K562 (cell line): Measurements from ENCODE around the gene CSNK1G3. TPM values are rescaled to one million over a fixed set of nuclear protein-coding genes. Genes with fewer than 3 reads are reported as not detected.

Experiments
- ATAC-seq: fragments of 200-7000 bp; cut with Tn5 transposase; 3 replicates; pipeline ENCODE4 v1.9.1; 2020; ENCODE audit warnings: moderate library complexity
- BruUV-seq: library from RNA; stranded (reverse); fragments of 400-500 nt; replicated peaks from 2 replicates; lab custom pipeline; 2021; lab: Mats Ljungman, UMichigan
- CTCF ChIA-PET: fragments of 300-600 bp; formaldehyde crosslinking; extraction: SDS; loops from one replicate; lab custom pipeline; 2021; ENCODE audit warnings: low intra/inter-chr PET ratio; lab: Yijun Ruan, JAX
- POLR2A ChIA-PET: fragments of 300-600, 350-650 bp; sonication (Branson Sonifier 250); formaldehyde crosslinking; extraction: SDS; loops from one replicate; lab custom pipeline; 2021; ENCODE audit warnings: antibody characterized with exemption, inconsistent platforms; lab: Yijun Ruan, JAX
- DNase-seq, 4 experiments: peaks; one replicate each; pipeline versions ENCODE4 v3.0.0 to v3.0.0-alpha.2; 2011 to 2018; ENCODE audit warnings: low spot score in 3 of 4, mixed read lengths in 3 of 4; ENCODE audit errors: extremely low read depth in 1 of 4
- FAIRE-seq: peaks from 2 replicates; lab custom pipeline; 2011; peaks lifted over from hg19 to GRCh38; lab: Jason Lieb, UNC
- H2AFZ ChIP-seq: 2 replicates; pipeline ENCODE4 v1.6.0; 2011; ENCODE audit warnings: low read depth, low read length, control low read depth, inconsistent platforms
- H3K27ac ChIP-seq: fragments of 200-600 bp; 3 replicates; pipeline ENCODE4 v1.8.0; 2011; ENCODE audit warnings: low read depth, mild to moderate bottlenecking, control low read depth, inconsistent platforms, low read length, moderate library complexity, mixed read lengths; ENCODE audit errors: extremely low read depth
- H3K27me3 ChIP-seq, 2 experiments: fragments of 300-600 bp in 1 of 2; 2 replicates in 1 of 2; 3 replicates in 1 of 2; pipeline versions ENCODE4 v1.6.0 to v1.8.0; 2011; ENCODE audit warnings: inconsistent platforms in 2 of 2, low read length in 2 of 2, mild to moderate bottlenecking in 1 of 2, mixed read lengths in 1 of 2, moderate library complexity in 1 of 2; ENCODE audit not compliant: control insufficient read depth in 2 of 2, insufficient read depth in 2 of 2
- H3K36me3 ChIP-seq: fragments of 300-600 bp; 3 replicates; pipeline ENCODE4 v1.8.0; 2011; ENCODE audit warnings: mild to moderate bottlenecking, low read length, inconsistent platforms; ENCODE audit not compliant: control insufficient read depth, insufficient read depth
- H3K4me1 ChIP-seq, 2 experiments: fragments of 200-600 bp in 1 of 2; replicated peaks in 1 of 2; 2 replicates in 1 of 2; 3 replicates in 1 of 2; pipeline versions ENCODE4 v1.5.1 to v1.8.0; 2011; ENCODE audit warnings: inconsistent platforms in 2 of 2, low read length in 2 of 2, mild to moderate bottlenecking in 1 of 2, mixed read lengths in 1 of 2, moderate library complexity in 1 of 2; ENCODE audit not compliant: control insufficient read depth in 2 of 2, insufficient read depth in 2 of 2
- H3K4me2 ChIP-seq: 2 replicates; pipeline ENCODE4 v1.6.1; 2011; ENCODE audit warnings: low read length, control low read depth, inconsistent platforms, mixed read lengths; ENCODE audit not compliant: insufficient read depth
- H3K4me3 ChIP-seq: fragments of 200-600 bp; sonication (generic), shearing (Covaris generic); 2 replicates; pipeline ENCODE4 v1.5.1; 2016; ENCODE audit warnings: control low read depth, inconsistent platforms
- H3K79me2 ChIP-seq: fragments of 200-600 bp; 3 replicates; pipeline ENCODE4 v1.8.0; 2011; ENCODE audit warnings: low read length, inconsistent platforms; ENCODE audit not compliant: control insufficient read depth, insufficient read depth
- H3K9ac ChIP-seq, 2 experiments: 2 replicates each; pipeline versions ENCODE4 v1.6.0 to v1.6.1; 2011; ENCODE audit warnings: low read depth in 2 of 2, low read length in 2 of 2, control low read depth in 1 of 2, inconsistent platforms in 1 of 2, mild to moderate bottlenecking in 1 of 2, mixed read lengths in 1 of 2; ENCODE audit not compliant: insufficient read depth in 1 of 2
- H3K9me1 ChIP-seq: one replicate; pipeline ENCODE4 v1.6.0; 2011; ENCODE audit warnings: inconsistent platforms, mild to moderate bottlenecking, low read length, moderate library complexity; ENCODE audit not compliant: control insufficient read depth, insufficient read depth
- H3K9me3 ChIP-seq: replicated peaks from 2 replicates; pipeline ENCODE4 v1.5.1; 2011; ENCODE audit warnings: low read depth, low read length, inconsistent platforms; ENCODE audit not compliant: control insufficient read depth, insufficient read depth
- H4K20me1 ChIP-seq: replicated peaks from 2 replicates; pipeline ENCODE4 v1.6.1; 2011; ENCODE audit warnings: low read length, inconsistent platforms, mixed read lengths; ENCODE audit not compliant: control insufficient read depth, insufficient read depth
- ERF ChIP-seq: fragments of 450-650 bp; formaldehyde crosslinking; IDR thresholded peaks from 2 replicates; pipeline ENCODE4 v1.4.0; 2020; ENCODE audit warnings: mild to moderate bottlenecking, mixed read lengths
- GATAD2A ChIP-seq: fragments of 450-650 bp; IDR thresholded peaks from 2 replicates; pipeline ENCODE4 v1.6.1; 2017
- MAZ ChIP-seq, 2 experiments: fragments of 450-650 bp in 1 of 2; sonication (generic) in 1 of 2; formaldehyde crosslinking; IDR thresholded peaks in 1 of 2; conservative IDR thresholded peaks in 1 of 2; 2 replicates each; pipeline versions ENCODE4 v1.4.0 to v1.5.0; 2020; ENCODE audit warnings: mild to moderate bottlenecking in 1 of 2, missing genetic modification reagents in 1 of 2
- POLR2B ChIP-seq: fragments of 450-650 bp; IDR thresholded peaks from 2 replicates; pipeline ENCODE4 v1.6.1; 2018; ENCODE audit warnings: low read depth; ENCODE audit not compliant: partially characterized antibody
- ZBTB8A ChIP-seq: fragments of 450-650 bp; IDR thresholded peaks from 2 replicates; pipeline ENCODE4 v1.6.1; 2018; ENCODE audit warnings: mild to moderate bottlenecking, moderate library complexity; ENCODE audit not compliant: partially characterized antibody
- ZNF561 ChIP-seq: fragments of 450-650 bp; formaldehyde crosslinking; conservative IDR thresholded peaks from 2 replicates; pipeline ENCODE4 v1.4.0; 2020; ENCODE audit warnings: mild to moderate bottlenecking, moderate library complexity
- ZNF778 ChIP-seq: fragments of 450-650 bp; formaldehyde crosslinking; IDR thresholded peaks from 2 replicates; pipeline ENCODE4 v1.4.0; 2020; ENCODE audit warnings: mild to moderate bottlenecking, moderate library complexity
- WGBS: fragments of 100-300 bp; shearing (Covaris generic); methylation state at CpG from one replicate; pipeline ENCODE4 v1.1.6; 2016; ENCODE audit warnings: low coverage, mixed read lengths; ENCODE audit not compliant: insufficient coverage; ENCODE audit errors: missing lambda C conversion rate; 5-methylcytosine and 5-hydroxymethylcytosine counted together
- in situ Hi-C: fragments of 300-500 bp; cut with MboI; formaldehyde crosslinking; loops from 4 replicates; pipeline ENCODE4 v1.15.0; 2018; ENCODE audit warnings: inconsistent platforms, mixed read lengths
- intact Hi-C: fragments of 100-400 bp; cut with micrococcal nuclease; formaldehyde crosslinking; loops from 2 replicates; pipeline ENCODE4 v1.14.2; 2022
- polyA plus RNA-seq, 8 experiments: library from polyadenylated mRNA; depleted of rRNA in 4 of 8; stranded (reverse) in 5 of 8; unstranded in 3 of 8; fragments of >200 nt; fragmentation: Nextera tagmentation in 2 of 8; fragmentation: Illumina TruSeq in 1 of 8; extraction: Ambion mirVana in 2 of 8; extraction: Trizol in 1 of 8; gene quantifications; 2 replicates each; pipeline versions ENCODE4 v1.2.1 to v1.2.3, GENCODE V29; 2011 to 2014; ENCODE audit warnings: inconsistent platforms in 1 of 8, missing spikeins in 1 of 8
- total RNA-seq, 7 experiments: library from RNA; depleted of rRNA in 6 of 7; stranded (reverse); fragments of >200 nt in 6 of 7; fragmentation: Illumina TruSeq in 2 of 7; extraction: Trizol in 2 of 7; gene quantifications; 2 replicates each; pipeline versions ENCODE4 v1.2.1 to v1.2.3, GENCODE V29; 2011 to 2021; ENCODE audit warnings: low replicate concordance in 1 of 7
- TF ChIP-seq, protein P1 (sequence below): fragments of 250-450 bp; sonication (Bioruptor Pico); IDR thresholded peaks from 2 replicates; pipeline ENCODE4 v1.8.0; 2021; ENCODE audit warnings: mild to moderate bottlenecking, moderate library complexity
- TF ChIP-seq, protein P2 (sequence below): fragments of 450-650 bp; formaldehyde crosslinking; IDR thresholded peaks from 2 replicates; pipeline ENCODE4 v1.4.0; 2022; ENCODE audit warnings: missing genetic modification characterization
- TF ChIP-seq, protein P3 (sequence below): fragments of 250-450 bp; sonication (Bioruptor Pico); IDR thresholded peaks from 2 replicates; pipeline ENCODE4 v1.5.0; 2021
- TF ChIP-seq, protein P4 (sequence below): fragments of 450-650 bp; conservative IDR thresholded peaks from 2 replicates; pipeline ENCODE4 v1.6.1; 2016; ENCODE audit warnings: missing genetic modification characterization, low read depth, mild to moderate bottlenecking, control low read depth, missing compliant biosample characterization
- TF ChIP-seq, protein P5 (sequence below): fragments of 250-450 bp; sonication (Bioruptor Pico); IDR thresholded peaks from 2 replicates; pipeline ENCODE4 v1.8.0; 2021; ENCODE audit warnings: borderline replicate concordance, mild to moderate bottlenecking, moderate library complexity; ENCODE audit not compliant: poor library complexity, severe bottlenecking

The CSNK1G3 gene
- total and polyA plus RNA-seq, 9 of the 15 experiments (the other 6 are each of a cell fraction or from before 2014, with no cell fraction given) = 8.3 to 27.6 (median 16.5) TPM

DNA sequence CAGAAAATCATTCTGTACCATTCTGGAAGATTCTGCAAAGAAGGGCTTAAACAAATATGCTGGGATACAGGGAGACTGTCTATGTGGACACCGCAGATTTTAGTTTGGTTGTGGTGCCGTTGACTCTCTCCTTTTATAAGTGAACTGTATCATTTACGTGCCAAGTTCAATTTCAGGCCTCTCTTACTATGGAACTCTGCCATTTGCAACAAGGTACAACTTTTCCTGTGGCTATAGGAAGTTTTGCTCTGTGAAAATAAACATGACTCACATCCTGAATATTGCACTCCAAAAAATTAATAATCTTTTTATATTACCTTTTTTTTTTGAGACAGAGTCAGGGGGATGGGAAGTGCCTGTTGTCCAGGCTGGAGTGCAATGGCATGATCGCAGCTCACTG lies 29.7 kb upstream of the CSNK1G3 start:
- Histone ChIP-seq H3K4me1 (no peaks in the 10 kb centered on the region), H3K27me3 (no peaks in the 10 kb centered on the region; a peak in 2 of 5 replicates), H3K36me3 (no peaks in the 10 kb centered on the region), H3K27ac (no peak overlapping the region), H3K9me3 (no peaks in the 10 kb centered on the region), H3K9ac (no peak overlapping the region), H3K4me2 (no peak overlapping the region), H4K20me1 (no peaks in the 10 kb centered on the region), H3K79me2 (no peaks in the 10 kb centered on the region), H2AFZ (no peak overlapping the region), H3K9me1 (no peaks in the 10 kb centered on the region), H3K4me3 (no peak overlapping the region)
- ATAC-seq (no peak), FAIRE-seq (no peak), DNase-seq (no peak)
- TF ChIP-seq, protein P1, sequence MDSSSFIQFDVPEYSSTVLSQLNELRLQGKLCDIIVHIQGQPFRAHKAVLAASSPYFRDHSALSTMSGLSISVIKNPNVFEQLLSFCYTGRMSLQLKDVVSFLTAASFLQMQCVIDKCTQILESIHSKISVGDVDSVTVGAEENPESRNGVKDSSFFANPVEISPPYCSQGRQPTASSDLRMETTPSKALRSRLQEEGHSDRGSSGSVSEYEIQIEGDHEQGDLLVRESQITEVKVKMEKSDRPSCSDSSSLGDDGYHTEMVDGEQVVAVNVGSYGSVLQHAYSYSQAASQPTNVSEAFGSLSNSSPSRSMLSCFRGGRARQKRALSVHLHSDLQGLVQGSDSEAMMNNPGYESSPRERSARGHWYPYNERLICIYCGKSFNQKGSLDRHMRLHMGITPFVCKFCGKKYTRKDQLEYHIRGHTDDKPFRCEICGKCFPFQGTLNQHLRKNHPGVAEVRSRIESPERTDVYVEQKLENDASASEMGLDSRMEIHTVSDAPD (CRISPR knock-in tag) = no peak
- TF ChIP-seq ZBTB8A = no peak
- no peak for TF ChIP-seq GATAD2A
- TF ChIP-seq, protein P2, sequence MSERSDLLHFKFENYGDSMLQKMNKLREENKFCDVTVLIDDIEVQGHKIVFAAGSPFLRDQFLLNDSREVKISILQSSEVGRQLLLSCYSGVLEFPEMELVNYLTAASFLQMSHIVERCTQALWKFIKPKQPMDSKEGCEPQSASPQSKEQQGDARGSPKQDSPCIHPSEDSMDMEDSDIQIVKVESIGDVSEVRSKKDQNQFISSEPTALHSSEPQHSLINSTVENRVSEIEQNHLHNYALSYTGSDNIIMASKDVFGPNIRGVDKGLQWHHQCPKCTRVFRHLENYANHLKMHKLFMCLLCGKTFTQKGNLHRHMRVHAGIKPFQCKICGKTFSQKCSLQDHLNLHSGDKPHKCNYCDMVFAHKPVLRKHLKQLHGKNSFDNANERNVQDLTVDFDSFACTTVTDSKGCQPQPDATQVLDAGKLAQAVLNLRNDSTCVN (CRISPR knock-in tag) = no peak
- TF ChIP-seq ZNF778 (CRISPR knock-in tag) = no peak
- TF ChIP-seq POLR2B = no peak
- TF ChIP-seq ZNF561 (CRISPR knock-in tag) = no peak
- no peak for TF ChIP-seq MAZ (CRISPR knock-in tag; conservative IDR thresholded peaks at IDR 0.05 in 1 of 2, IDR thresholded peaks at IDR 0.05 in 1 of 2)
- TF ChIP-seq, protein P3, sequence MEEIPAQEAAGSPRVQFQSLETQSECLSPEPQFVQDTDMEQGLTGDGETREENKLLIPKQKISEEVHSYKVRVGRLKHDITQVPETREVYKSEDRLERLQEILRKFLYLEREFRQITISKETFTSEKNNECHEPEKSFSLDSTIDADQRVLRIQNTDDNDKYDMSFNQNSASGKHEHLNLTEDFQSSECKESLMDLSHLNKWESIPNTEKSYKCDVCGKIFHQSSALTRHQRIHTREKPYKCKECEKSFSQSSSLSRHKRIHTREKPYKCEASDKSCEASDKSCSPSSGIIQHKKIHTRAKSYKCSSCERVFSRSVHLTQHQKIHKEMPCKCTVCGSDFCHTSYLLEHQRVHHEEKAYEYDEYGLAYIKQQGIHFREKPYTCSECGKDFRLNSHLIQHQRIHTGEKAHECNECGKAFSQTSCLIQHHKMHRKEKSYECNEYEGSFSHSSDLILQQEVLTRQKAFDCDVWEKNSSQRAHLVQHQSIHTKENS (CRISPR knock-in tag) = no peak
- TF ChIP-seq, protein P4, sequence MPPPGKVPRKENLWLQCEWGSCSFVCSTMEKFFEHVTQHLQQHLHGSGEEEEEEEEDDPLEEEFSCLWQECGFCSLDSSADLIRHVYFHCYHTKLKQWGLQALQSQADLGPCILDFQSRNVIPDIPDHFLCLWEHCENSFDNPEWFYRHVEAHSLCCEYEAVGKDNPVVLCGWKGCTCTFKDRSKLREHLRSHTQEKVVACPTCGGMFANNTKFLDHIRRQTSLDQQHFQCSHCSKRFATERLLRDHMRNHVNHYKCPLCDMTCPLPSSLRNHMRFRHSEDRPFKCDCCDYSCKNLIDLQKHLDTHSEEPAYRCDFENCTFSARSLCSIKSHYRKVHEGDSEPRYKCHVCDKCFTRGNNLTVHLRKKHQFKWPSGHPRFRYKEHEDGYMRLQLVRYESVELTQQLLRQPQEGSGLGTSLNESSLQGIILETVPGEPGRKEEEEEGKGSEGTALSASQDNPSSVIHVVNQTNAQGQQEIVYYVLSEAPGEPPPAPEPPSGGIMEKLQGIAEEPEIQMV (tag) = no peak
- TF ChIP-seq, protein P5, sequence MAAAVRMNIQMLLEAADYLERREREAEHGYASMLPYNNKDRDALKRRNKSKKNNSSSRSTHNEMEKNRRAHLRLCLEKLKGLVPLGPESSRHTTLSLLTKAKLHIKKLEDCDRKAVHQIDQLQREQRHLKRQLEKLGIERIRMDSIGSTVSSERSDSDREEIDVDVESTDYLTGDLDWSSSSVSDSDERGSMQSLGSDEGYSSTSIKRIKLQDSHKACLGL = no peak
- no peak for TF ChIP-seq ERF (CRISPR knock-in tag)
- in situ Hi-C loops = no loop called here
- BruUV-seq = no TSS peak
- intact Hi-C loops = no loop called here
- 6% methylated on average over 4 of the region's 4 CpGs for WGBS
- ChIA-PET POLR2A (no interaction called here), CTCF (no interaction called here)
